Left ventricle myocardium inferior (tissue), 1 donor: ENCODE measurements around the gene NPC1. TPM values are rescaled to one million over a fixed set of nuclear protein-coding genes. Genes with fewer than 3 reads are reported as not detected.

Source experiments
- DNase-seq: peaks from one replicate; pipeline ENCODE4 v3.0.0-alpha.2; 2020
- H3K27ac ChIP-seq: fragments of 200-600 bp; replicated peaks from 2 replicates; pipeline ENCODE4 v1.8.0; 2021
- H3K27me3 ChIP-seq: fragments of 200-600 bp; 2 replicates; pipeline ENCODE4 v1.8.0; 2021; ENCODE audit warnings: low read depth
- H3K36me3 ChIP-seq: fragments of 200-600 bp; 2 replicates; pipeline ENCODE4 v1.8.0; 2021
- H3K4me1 ChIP-seq: fragments of 200-600 bp; 2 replicates; pipeline ENCODE4 v1.8.0; 2021
- H3K4me3 ChIP-seq: fragments of 200-600 bp; 2 replicates; pipeline ENCODE4 v1.8.0; 2021; ENCODE audit warnings: mild to moderate bottlenecking, moderate library complexity
- H3K9me3 ChIP-seq: fragments of 200-600 bp; replicated peaks from 2 replicates; pipeline ENCODE4 v1.8.0; 2021
- CTCF ChIP-seq: fragments of 200-600 bp; IDR thresholded peaks from 2 replicates; pipeline ENCODE4 v1.8.0; 2021; ENCODE audit warnings: antibody characterized with exemption, mild to moderate bottlenecking, borderline replicate concordance
- intact Hi-C: fragments of 100-400 bp; cut with micrococcal nuclease; formaldehyde crosslinking; loops from one replicate; pipeline ENCODE4 v1.11.0; 2022
- long read RNA-seq: library from polyadenylated mRNA; unstranded; transcript quantifications from one replicate; pipeline ENCODE4 v2.0.0, GENCODE V29; 2021
- total RNA-seq: library from RNA; stranded (reverse); fragmentation: NEBNext Ultra II Directional; extraction: Animal tissue kit (Norgen Biotek cat#: 25700); gene quantifications from one replicate; pipeline ENCODE4 v1.2.1, GENCODE V29; 2021
- donor health status: DM: no; HTN: yes; CAD: no; lungs with severe emphysema.

NPC1 gene
- total RNA-seq, result 10.3 TPM
- long read RNA-seq, full-length matches to known transcripts, result 6 of 15 reads
- long read RNA-seq, partial matches to known transcripts, result 3 of 15 reads
- long read RNA-seq, other reads (novel, unspliced or antisense), result 6 of 15 reads

GRCh38 chr18:23586249-23587196 lies at the start of gene NPC1:
NPC1 (minus strand) TSS chr18:23586506; CDS start chr18:23586343, 163 bp downstream.
- Histone ChIP-seq H3K4me3 (peak within 1 kb of the TSS; percentile 81), H3K9me3 (no peaks in the 10 kb centered on the region), H3K27me3 (peaks cover 27% of the 10 kb centered on the region), H3K36me3 (no peaks in the 10 kb centered on the region), H3K27ac (peak within 1 kb of the TSS; percentile 99), H3K4me1 (peaks cover 49% of the 10 kb centered on the region)
- intact Hi-C loops, result loop anchor here (5.0 kb wide), 2 partner anchors 69 to 84 kb away; partner anchors contain the start of gene RMC1
- DNase-seq, result peak; percentile 95
- TF ChIP-seq CTCF, result peak; percentile 99

GRCh38 chr18:23636071-23636399 lies 49.7 kb upstream of the NPC1 start:
- no peaks in the 10 kb centered on the region for H3K9me3 ChIP-seq
- no peak overlapping the region for H3K27ac ChIP-seq
- H3K4me1 ChIP-seq, result no peaks in the 10 kb centered on the region
- no peak for DNase-seq
- H3K27me3 ChIP-seq, result no peaks in the 10 kb centered on the region
- H3K4me3 ChIP-seq, result no peak overlapping the region
- intact Hi-C loops, result no loop called here
- H3K36me3 ChIP-seq, result peaks cover 5% of the 10 kb centered on the region
- TF ChIP-seq CTCF, result no peak

- H3K27me3 ChIP-seq, result no peaks in the 10 kb centered on the region
- intact Hi-C loops, result no loop called here
- H3K27ac ChIP-seq, result no peak overlapping the region
- H3K36me3 ChIP-seq, result peaks cover 5% of the 10 kb centered on the region
- no peaks in the 10 kb centered on the region for H3K9me3 ChIP-seq
- no peaks in the 10 kb centered on the region for H3K4me1 ChIP-seq
- H3K4me3 ChIP-seq, result no peak overlapping the region
- TF ChIP-seq CTCF, result no peak
- no peak for DNase-seq
Measured at GRCh38 chr18:23635283-23636070, 49.2 kb upstream of the NPC1 start.

- Histone ChIP-seq H3K27ac (no peak overlapping the region), H3K9me3 (no peaks in the 10 kb centered on the region), H3K27me3 (no peaks in the 10 kb centered on the region), H3K4me1 (no peaks in the 10 kb centered on the region), H3K36me3 (peaks cover 5% of the 10 kb centered on the region), H3K4me3 (no peak overlapping the region)
- no peak for DNase-seq
- intact Hi-C loops, result no loop called here
- no peak for TF ChIP-seq CTCF
Measured at GRCh38 chr18:23634692-23635091, 48.4 kb upstream of the NPC1 start.

GRCh38 chr18:23632615-23633014 lies 46.3 kb upstream of the NPC1 start:
- H3K4me3 ChIP-seq, result no peak overlapping the region
- intact Hi-C loops, result no loop called here

More at GRCh38 chr18:23632615-23633014, 46.3 kb upstream of the NPC1 start:
- H3K27me3 ChIP-seq, result no peaks in the 10 kb centered on the region
- H3K27ac ChIP-seq, result no peak overlapping the region
- TF ChIP-seq CTCF, result no peak
- no peaks in the 10 kb centered on the region for H3K4me1 ChIP-seq
- peaks cover 13% of the 10 kb centered on the region for H3K36me3 ChIP-seq
- DNase-seq, result no peak
- no peaks in the 10 kb centered on the region for H3K9me3 ChIP-seq
